ENCODE data around the gene BRWD1.

BRWD1 gene

GRCh38 chr21:39176271-39176709 lies 137.1 kb downstream of the BRWD1 start:
- no peak for TF ChIP-seq GLIS3 (CRISPR knock-in tag; IDR thresholded peaks at IDR 0.05)
- no peak for ATAC-seq

DNA sequence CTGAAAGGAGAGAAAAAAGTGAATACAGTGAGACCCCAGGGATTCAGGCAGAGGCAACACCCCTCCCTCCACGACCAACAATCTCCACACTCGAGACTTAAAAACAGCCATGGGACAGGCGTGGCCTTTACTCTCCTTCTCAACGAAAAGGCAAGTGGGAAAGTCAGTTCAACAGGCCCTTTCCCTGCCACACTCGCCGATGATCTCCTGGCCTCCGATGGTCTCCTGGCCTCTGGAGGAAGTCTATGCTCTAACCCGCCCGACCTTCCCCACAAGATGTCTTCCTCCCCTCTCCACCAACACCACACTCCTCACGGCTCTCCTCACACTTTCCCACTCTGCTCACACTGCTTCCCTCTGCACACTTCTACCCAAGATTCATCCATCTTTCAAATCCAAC lies 137.8 kb downstream of the BRWD1 start:
- TF ChIP-seq POU6F1 (CRISPR knock-in tag; IDR thresholded peaks at IDR 0.05; ENCODE audit: borderline replicate concordance, low read depth) (no peak), TOX (CRISPR knock-in tag; IDR thresholded peaks at IDR 0.05; ENCODE audit: borderline replicate concordance) (no peak)
- no peak for ATAC-seq

DNA sequence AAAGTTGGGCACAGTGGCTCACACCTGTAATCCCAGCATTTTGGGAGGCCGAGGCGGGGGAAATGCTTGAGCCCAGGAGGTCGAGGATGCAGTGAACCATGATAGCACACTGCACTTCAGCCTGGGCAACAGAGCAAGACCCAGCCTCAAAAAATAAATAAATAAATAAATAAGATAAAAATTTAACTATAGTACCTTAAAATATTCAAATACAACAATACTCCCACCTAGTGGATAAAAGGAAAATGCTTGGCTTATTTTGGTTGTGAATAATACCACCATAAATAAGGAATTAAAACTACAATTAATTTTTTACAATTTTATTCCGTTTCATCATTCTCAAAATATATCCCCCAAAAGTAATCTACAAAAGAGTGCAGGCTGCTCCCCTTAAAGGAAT lies 138.3 kb downstream of the BRWD1 start:
- TF ChIP-seq POU6F1 (CRISPR knock-in tag; IDR thresholded peaks at IDR 0.05; ENCODE audit: borderline replicate concordance, low read depth) (no peak), TOX (CRISPR knock-in tag; IDR thresholded peaks at IDR 0.05; ENCODE audit: borderline replicate concordance) (no peak), ZNF565 (CRISPR knock-in tag; conservative IDR thresholded peaks at IDR 0.05; ENCODE audit: low read depth) (no peak), SNAI2 (CRISPR knock-in tag; IDR thresholded peaks at IDR 0.05) (no peak), OSR1 (CRISPR knock-in tag; IDR thresholded peaks at IDR 0.05) (no peak), TCF4 (CRISPR knock-in tag; IDR thresholded peaks at IDR 0.05; ENCODE audit: borderline replicate concordance) (no peak), ZC3H10 (CRISPR knock-in tag; IDR thresholded peaks at IDR 0.05) (no peak), CSDC2 (CRISPR knock-in tag; IDR thresholded peaks at IDR 0.05) (no peak), CSRNP3 (CRISPR knock-in tag; IDR thresholded peaks at IDR 0.05) (no peak), ZNF8 (CRISPR knock-in tag; IDR thresholded peaks at IDR 0.05) (no peak), ZFP30 (CRISPR knock-in tag; IDR thresholded peaks at IDR 0.05) (no peak), RARB (CRISPR knock-in tag; IDR thresholded peaks at IDR 0.05) (no peak), PPARA (CRISPR knock-in tag; IDR thresholded peaks at IDR 0.05; ENCODE audit: borderline replicate concordance) (no peak), CREB5 (CRISPR knock-in tag; IDR thresholded peaks at IDR 0.05; ENCODE audit: low read depth) (no peak), ARNTL (CRISPR knock-in tag; IDR thresholded peaks at IDR 0.05; ENCODE audit: borderline replicate concordance, low read depth) (no peak), ISL1 (CRISPR knock-in tag; IDR thresholded peaks at IDR 0.05) (no peak)
- TF ChIP-seq, protein P1, sequence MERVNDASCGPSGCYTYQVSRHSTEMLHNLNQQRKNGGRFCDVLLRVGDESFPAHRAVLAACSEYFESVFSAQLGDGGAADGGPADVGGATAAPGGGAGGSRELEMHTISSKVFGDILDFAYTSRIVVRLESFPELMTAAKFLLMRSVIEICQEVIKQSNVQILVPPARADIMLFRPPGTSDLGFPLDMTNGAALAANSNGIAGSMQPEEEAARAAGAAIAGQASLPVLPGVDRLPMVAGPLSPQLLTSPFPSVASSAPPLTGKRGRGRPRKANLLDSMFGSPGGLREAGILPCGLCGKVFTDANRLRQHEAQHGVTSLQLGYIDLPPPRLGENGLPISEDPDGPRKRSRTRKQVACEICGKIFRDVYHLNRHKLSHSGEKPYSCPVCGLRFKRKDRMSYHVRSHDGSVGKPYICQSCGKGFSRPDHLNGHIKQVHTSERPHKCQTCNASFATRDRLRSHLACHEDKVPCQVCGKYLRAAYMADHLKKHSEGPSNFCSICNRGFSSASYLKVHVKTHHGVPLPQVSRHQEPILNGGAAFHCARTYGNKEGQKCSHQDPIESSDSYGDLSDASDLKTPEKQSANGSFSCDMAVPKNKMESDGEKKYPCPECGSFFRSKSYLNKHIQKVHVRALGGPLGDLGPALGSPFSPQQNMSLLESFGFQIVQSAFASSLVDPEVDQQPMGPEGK (CRISPR knock-in tag; IDR thresholded peaks at IDR 0.05; ENCODE audit: borderline replicate concordance) = no peak
- ATAC-seq = peak; percentile 44; the same call in 1 of the 3 replicates

DNA sequence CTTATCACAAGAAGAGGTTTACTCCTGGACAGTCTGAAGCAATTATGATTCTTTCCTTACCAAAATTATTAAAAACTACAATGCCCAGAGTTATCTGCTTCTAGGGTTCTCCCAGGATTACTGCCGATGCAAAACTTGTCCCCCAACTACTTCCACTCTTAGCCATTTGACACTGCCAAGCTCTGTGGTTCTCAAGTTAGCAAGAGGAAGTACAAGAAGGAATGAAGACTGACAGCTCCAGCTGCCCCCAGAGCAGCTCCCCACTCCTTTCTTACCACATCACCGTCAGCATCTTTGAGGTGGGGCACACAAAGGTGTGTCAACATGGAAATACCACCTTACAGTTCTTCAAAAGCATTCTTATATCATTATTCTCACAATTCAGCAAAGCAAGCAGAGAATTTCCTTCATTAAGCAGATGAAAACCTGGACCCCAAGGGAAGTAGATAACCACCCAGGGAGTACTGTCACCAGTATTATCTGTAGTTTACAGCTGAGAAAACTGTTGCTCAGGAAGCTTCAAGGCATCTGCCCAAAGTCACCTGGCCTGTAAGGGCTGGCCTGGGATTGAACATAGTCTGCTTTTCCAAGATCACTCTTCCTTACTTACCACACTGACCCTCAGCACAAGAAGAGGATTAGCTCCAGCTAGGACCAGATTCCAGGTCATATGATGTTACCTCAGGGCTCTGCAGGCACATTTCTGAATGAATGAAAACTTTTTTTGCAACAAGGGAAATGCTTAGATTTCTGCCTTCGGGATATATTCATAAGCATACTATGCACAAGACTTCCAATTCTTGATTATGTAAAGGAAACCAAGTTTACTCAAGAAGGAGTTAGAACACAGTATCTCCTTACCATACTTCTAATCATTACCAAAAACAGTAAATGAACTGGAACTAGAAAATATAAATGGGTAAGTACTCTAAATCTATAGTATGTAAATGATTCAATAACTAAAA lies 139.4 kb downstream of the BRWD1 start:
- ATAC-seq = no peak
- TF ChIP-seq CSDC2 (CRISPR knock-in tag; IDR thresholded peaks at IDR 0.05) (no peak), SNAI2 (CRISPR knock-in tag; IDR thresholded peaks at IDR 0.05) (no peak), ISL1 (CRISPR knock-in tag; IDR thresholded peaks at IDR 0.05) (no peak), POU6F1 (CRISPR knock-in tag; IDR thresholded peaks at IDR 0.05; ENCODE audit: borderline replicate concordance, low read depth) (no peak), OSR1 (CRISPR knock-in tag; IDR thresholded peaks at IDR 0.05) (no peak)

All from SK-N-SH treated with all-trans-retinoic acid at 6 μM for 48 hours (cell line).